HG03521 (cell line): ENCODE results near the gene HTR3A.

Source experiments
- ATAC-seq: cut with Tn5 transposase; IDR thresholded peaks from one replicate; pipeline ENCODE4 v1.9.1; 2021; ENCODE audit warnings: mild to moderate bottlenecking, moderate library complexity; ENCODE audit not compliant: unreplicated experiment

HTR3A gene

DNA sequence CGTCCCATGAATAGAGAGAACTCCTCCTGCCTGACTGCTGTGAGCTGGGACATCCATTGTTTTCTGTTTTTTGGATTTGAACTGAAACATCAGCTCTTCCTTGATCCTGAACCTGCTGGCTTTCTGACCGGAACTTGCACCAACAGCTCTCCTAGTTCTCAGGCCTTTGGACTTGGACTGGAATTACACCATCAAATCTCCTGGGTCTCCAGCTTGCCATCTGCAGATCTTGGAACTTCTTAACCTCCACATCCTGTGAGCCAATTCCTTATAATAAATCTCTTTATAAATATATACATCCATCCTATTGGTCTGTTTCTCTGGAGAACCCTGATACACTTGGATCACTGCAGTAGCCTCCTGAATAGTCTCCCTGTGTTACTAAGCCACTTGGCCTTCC, 42.1 kb downstream of the HTR3A start:
- no peak for ATAC-seq

DNA sequence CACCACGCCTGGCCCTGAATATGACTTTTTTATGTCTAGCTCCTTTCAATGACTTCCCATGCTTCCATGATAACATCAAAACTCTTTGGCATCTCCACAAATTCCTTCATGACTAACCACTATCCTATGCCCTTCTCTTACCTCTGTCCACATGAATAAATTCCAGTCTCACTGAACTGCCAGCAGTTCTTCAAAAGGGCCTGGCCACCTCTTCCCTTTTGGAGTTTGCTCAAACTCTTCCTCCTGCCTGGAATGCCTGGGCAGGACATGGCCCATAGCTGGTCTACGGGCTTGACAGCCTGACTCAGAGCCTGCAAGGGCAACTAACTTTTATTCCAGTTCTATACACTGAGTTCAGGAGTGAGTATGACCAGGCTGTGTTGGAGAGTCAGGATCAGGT, 42.8 kb downstream of the HTR3A start:
- no peak for ATAC-seq

DNA sequence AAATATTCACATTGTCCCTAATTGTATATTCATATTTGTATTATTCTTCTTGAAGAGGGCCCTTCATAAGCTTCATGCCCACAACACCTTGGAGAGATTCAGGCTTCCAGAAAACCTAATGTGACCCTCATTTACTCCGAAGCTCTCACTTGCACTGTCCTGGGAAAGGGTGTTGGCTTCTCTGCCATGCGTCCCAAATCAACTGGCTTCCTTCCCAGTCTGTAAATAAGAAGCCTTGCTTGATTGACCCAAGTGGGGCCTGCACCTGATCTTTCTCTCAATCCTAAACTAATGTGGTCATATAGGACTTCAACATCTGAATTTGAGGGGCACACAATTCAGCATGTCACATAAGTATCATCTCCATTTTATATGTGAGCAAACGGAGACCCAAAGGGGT, 44.1 kb downstream of the HTR3A start:
- ATAC-seq = no peak

DNA sequence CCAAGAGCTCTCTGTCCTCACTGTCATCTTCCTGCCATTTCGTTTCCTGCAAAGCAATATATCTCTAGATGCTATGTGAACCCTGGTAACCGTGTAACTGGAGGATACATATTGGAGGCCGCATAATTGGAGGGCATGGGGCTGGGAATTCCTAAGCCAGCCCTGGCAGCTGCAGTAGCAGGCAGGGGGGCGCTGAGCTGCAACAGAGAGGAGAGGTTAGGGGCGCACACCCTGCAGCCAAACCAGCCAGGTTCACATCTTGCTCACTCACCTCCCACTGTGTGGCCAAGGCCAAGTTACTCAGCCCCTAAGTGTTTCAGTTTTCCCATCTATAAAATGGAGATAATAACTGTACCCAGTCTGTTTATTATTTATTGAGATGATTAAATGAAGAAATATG, 44.7 kb downstream of the HTR3A start:
- ATAC-seq = no peak

DNA sequence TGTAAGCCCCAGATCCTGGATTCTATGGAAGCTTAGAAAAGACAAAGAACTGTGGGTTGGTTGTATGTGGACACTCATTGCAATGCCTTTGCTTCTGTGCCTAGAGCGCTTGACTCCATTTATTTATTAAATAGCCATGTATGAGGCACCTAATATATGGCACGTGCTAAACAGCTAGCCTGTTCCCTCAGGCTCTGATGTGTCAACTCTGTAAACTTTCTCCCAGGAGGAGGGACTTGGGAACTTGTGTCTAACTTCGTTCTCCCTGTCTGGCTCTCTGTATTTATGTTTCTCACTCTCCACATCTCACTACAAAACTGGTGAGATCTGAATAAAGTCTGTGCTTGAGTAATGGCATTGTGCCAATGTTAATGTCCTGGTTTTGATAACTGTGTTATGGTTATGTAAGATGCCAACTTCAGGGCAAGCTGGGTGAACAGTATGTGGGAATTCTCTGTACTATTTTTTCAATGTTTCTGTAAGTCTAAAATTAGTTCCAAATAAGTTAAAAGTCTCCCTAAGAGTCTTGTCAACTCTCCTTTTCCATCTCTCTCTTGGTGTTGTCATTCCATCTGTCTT, 50.5 kb downstream of the HTR3A start:
- ATAC-seq = no peak

DNA sequence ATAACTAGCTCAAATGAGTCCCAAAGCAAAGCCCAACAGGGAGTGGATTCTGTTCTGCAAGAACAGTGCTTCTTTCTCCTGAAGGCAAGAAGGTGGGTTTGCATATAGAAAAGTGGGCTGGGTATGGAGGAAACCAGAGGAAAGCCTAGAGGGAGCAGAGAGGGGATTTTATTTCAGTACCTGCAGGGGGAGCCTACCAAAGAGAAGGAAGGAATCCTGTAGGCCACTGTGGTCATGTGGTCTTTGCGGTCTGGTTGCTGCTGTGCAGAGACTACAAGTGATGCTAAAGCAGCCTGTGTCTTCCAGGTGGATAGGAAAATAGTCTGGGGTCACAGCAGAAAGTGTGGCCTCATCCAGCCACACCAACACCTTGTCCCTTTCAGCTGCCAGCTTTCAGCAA, 51.4 kb downstream of the HTR3A start:
- no peak for ATAC-seq

DNA sequence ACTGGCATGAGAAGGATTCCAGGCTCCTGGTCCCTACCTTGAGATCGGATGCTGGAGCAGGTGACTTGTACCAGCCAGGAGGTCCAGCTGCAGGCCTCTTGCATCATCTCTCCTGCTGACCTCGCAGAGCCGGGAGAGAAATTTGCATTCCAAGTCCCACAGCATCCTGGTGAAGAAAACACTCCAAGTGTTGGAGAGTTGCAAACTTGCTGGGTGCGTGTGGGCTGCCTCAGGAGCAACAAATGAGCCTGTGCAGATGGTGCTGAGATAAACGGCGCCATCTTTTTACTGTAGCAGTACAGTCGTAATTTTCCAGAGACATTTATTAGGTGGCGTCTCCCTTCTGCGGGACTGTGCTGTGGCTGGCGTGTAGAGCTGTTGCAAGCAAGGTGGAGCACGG, 52.5 kb downstream of the HTR3A start:
- ATAC-seq = no peak

DNA sequence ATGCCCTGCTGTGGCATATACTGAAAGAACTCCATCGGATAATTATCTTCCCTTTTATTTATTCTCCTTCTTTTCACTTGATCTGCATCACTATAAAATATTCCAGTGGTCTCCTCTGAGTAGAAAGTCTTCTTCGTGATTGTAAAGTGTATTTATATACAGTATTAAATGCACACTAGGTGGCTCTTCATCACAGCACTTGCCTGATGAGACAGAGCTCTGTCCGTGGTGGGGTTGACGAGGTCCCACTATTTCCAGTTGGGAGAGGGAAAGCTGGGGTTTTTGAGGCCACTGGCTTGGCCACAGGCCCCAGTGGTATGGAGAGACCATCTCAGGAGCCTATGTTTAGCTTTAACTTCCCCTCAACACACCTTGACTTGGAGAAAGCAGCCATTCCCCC, 53.0 kb downstream of the HTR3A start:
- no peak for ATAC-seq

DNA sequence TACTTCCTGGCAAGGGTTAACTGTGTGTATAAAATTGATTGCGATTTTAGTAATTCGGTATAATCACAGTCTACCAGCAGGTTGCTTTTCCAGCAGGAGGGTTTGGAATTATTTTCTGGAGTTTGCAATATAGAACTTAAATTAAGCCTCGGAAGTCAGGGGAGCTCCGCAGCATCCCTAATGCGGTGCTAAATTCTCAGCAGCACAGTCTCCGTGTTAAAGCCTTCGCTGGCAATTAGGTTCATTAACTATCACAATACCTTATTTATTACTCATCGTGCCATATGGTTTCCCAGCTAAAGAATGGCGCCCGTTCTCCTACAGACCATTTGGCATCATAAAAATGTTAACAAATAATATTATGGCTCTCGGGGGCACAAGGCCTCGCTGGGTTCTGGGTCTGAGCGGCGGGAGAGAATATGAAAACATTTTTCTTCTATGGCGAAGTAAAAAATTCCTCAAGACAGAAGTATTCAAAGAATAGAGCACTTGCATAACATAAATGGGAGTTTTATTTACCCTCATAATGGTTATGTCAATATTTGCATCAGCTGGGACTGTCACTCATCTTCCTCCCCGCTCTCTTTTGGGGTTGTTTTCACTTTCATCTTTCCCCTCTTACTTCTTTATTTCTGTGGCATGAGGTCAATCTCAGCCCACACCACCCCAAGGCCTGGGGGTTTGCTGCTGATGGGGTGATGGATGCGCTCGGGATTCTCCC, 56.5 kb downstream of the HTR3A start:
- ATAC-seq = no peak

DNA sequence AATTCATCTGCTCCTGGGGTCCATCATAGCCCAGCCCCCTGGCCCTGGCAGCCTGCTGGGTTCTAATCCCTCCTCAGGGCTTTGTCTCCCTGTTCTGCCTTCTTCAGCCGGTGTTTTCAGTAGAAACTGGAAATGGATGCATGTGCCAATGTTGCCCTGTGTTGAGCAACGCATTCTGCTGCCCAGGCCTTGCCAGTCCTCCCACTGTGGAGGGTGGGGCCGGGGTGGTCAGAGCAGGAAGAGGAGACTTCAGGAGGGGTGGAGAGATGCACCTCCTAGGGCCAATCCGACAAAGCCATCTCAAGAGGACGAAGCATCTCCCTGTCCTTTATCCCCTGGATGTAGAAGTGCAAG, 57.0 kb downstream of the HTR3A start:
- ATAC-seq = no peak

DNA sequence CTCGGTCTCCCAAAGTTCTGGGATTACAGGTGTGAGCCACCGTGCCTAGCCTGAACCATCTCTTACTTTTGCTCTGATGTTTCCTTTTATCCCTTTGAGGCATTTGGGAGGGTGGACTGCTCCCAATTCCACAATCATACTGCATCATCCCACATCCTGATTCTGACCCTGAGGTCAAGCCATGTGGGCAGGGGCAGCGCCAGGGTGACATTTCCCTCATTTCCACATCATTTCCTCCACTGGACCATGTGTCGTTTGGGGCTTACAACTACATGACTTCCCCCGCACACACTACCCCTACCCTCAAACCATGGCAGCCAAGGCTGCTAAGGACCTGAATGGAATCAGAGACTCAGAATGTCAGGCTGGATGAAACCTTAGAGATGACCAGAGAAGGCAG, 58.2 kb downstream of the HTR3A start:
- no peak for ATAC-seq

DNA sequence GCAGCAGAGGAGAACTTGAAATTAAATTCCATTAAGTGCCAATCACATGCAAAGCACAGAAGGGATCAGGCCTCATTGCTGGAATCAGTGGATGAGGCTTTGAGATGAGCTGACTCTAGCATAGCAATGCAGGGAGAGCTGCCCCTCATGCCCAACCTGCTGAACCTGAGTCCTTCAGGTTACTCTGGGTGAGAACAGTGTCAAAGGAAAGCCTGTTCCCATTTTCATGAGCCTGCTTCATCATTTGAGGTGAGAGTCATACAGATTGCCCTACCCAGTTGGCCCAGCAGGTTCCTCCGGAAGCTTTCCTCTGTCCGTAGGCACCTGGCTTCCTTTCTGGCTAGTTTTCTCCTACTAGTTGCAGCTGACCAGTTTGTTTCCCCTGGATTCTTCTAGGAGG, 58.7 kb downstream of the HTR3A start:
- ATAC-seq = no peak

DNA sequence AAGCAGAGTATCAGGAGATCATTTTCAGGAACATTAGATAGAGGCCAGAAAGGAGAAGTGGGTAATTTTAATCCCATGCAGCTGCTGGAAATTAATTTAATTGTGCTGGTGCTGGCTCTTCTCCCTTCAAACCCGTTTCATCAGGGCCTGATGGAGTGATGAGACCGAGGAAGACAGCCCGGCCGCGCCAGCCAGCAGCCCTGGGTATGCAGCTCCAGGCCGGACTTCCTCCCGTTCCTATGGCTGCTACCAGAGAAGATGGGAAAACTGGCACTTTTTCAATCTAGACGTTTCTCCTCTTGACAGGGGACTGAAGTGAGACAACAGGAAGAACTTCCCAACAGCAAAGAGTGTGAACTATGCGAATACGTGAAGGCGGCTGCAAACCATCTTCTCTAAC, 60.0 kb downstream of the HTR3A start:
- ATAC-seq = no peak

DNA sequence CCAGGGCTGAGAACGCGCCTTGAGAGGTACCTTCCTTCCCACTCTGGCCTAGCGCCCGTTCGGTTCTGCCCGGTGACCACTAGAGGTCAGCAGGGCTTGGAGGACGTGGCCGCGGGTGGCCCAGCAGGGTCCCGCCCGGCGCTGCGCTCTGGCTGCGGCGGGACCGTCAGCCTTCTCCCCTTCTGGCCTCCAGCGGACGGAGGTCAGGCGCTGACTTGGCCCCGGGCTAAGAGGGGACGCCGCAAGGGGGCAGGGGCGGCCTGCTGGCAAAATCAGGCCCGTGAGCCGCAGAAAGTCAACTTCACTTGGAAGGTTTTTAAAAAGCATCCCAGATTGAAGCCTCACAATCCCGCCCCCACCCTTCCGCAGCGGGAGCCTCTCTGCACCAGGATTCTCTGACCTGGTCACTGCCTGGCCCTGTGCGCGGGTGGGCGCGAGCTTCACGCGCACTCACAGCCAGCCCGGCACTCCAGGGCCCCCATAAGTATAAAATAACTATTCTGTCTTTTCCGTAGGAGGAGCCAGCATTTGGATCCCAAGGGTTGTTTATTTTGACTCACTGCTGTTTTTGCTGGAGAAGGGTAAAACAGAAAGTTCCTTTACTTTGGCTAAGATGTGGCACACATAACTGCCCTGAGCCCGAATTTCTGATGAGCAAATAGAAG, 61.4 kb downstream of the HTR3A start:
- no peak for ATAC-seq

DNA sequence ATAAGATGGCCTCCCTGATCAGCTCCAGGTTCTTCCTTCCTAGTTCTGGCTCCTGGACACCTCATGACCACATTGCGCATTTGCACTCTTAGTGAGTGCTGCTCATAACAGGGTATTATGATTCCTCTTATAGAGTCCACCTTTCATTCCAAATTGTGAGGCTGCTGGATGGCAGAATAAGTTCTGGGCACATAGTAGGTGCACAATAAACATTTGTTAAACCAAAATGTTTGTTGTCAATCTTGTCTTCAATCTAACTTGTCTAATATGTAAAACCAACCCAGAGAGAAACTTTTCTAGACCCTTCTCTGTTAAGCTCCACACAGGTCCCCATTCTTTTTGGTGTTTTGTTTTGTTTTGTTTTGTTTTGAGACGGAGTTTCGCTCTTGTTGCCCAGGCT, 62.0 kb downstream of the HTR3A start:
- ATAC-seq = no peak

DNA sequence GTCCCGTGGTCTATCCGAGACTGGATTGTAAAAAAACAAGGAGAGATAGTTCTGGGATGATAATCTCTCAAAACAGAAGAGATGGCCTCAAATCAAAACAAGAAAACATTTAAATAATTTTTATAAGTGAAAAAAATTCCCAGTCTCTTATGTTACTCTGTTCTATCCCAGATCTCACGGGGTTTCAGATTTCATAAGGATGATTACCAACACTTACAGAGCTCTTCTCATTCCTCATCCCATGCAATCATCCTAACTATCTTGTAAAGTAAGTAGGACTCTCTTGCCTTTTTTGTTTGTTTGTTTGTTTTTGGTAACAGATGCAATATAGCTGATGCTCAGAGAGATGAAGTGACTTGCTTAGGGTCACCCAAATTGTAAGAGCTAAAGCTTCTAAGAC, 64.6 kb downstream of the HTR3A start:
- ATAC-seq = no peak
